Neural cell (in vitro differentiated cells): ENCODE data around the gene ANKRD7.

Source experiments
- POLR2AphosphoS5 ChIP-seq: IDR thresholded peaks from 2 replicates; pipeline ENCODE4 v1.6.1; 2012
- RAD21 ChIP-seq: fragments of 450-650 bp; conservative IDR thresholded peaks from 2 replicates; pipeline ENCODE4 v1.6.1; 2014; ENCODE audit warnings: antibody characterized with exemption, mild to moderate bottlenecking, moderate library complexity
- TF ChIP-seq, protein P1 (sequence below): fragments of 450-650 bp; IDR thresholded peaks from 2 replicates; pipeline ENCODE4 v1.5.1; 2014; ENCODE audit warnings: antibody characterized with exemption, mild to moderate bottlenecking, moderate library complexity; ENCODE audit not compliant: poor library complexity, severe bottlenecking

DNA sequence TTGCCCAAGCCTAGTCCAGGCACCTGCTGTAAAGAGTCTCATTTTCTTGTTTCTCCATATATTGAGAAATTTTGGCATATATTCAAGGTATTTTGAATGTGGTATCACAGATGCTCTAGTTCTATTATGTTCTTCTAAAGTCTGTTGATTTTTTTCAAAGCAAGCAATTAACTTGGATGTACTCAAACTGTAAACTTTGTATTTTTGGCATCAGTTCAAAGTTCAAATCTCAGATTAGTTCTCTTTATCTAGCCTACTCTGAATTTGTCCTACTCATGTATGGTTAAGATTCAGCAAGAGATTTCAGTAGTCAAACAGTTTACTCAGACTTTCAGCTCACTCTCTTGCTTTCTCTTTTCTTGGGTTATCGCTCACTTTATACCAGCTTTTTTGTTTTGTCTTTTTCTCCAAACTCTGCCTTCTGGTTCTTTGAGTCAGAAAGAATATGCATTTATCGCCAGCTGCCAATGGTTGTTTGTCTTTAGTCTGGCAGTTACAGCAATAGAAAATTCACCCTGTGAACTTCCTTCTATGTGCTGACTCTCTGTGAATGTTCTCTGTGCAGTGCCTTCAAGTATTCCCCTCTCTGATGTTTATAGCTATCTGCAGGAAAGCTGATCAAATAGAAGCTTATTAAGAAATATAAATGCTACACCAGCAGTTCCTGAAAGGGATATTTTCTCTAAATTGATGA, 56.0 kb downstream of the ANKRD7 start:
- TF ChIP-seq POLR2AphosphoS5, result no peak
- TF ChIP-seq, protein P1, sequence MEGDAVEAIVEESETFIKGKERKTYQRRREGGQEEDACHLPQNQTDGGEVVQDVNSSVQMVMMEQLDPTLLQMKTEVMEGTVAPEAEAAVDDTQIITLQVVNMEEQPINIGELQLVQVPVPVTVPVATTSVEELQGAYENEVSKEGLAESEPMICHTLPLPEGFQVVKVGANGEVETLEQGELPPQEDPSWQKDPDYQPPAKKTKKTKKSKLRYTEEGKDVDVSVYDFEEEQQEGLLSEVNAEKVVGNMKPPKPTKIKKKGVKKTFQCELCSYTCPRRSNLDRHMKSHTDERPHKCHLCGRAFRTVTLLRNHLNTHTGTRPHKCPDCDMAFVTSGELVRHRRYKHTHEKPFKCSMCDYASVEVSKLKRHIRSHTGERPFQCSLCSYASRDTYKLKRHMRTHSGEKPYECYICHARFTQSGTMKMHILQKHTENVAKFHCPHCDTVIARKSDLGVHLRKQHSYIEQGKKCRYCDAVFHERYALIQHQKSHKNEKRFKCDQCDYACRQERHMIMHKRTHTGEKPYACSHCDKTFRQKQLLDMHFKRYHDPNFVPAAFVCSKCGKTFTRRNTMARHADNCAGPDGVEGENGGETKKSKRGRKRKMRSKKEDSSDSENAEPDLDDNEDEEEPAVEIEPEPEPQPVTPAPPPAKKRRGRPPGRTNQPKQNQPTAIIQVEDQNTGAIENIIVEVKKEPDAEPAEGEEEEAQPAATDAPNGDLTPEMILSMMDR, result no peak
- TF ChIP-seq RAD21, result no peak
